ENCODE data around the gene CYP39A1. TPM values are rescaled to one million over a fixed set of nuclear protein-coding genes. Genes with fewer than 3 reads are reported as not detected.

The CYP39A1 gene
- total and polyA plus RNA-seq, 9 of the 15 experiments (the other 6 are each of a cell fraction or from before 2014, with no cell fraction given): not detected

DNA sequence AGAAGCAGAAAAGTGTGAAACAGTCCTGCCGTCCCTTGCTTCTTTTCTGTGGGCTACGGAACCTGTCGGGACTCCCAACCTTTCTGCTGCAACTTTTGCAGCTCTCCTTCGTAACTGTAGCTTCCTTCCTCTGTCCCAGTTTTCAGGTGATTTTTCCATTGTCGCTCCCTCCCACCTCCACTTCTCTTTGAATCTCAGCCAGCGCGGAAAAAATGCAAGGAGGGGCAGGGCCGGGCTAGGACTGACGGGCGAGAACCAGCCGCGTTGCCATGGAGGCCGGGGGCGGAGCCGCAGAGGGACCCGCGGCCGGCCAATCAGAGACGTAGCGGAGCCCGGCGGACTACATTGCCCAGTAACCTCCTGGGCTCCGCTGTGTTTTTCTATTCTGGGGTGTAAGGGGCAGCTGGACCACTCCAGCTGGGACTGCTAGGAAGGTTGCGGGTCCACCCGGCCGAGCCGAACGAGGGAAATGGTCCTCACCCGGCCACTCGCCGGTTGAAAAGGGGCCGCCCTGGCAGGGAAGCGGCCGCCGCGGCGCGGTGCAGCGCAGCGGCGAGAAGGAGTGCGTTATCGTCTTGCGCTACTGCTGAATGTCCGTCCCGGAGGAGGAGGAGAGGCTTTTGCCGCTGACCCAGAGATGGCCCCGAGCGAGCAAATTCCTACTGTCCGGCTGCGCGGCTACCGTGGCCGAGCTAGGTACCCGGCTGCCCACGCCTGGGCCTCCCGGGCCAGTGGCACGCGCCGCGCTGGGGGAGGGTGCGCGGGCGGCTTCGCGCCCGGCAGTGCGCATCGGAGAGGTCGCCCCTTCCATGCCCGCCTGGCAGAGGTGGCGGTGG is at the start of gene CYP39A1, which contains the start of gene SLC25A27 (continued):
- TF ChIP-seq REST (IDR thresholded peaks at IDR 0.05; ENCODE audit: borderline replicate concordance) (peak; percentile 84), REST (CRISPR knock-in tag; IDR thresholded peaks at IDR 0.05; ENCODE audit: low read depth) (no peak), E2F6 (IDR thresholded peaks at IDR 0.05; ENCODE audit: borderline replicate concordance in 1 of 2, extremely low read depth in 1 of 2, insufficient read depth in 1 of 2, insufficient read length in 1 of 2, low read depth in 1 of 2, low read length in 1 of 2, poor library complexity in 1 of 2, severe bottlenecking in 1 of 2) (peak in 1 of 2 experiments; percentile 51), KDM1A (IDR thresholded peaks at IDR 0.05) (no peak), ZC3H4 (CRISPR knock-in tag; IDR thresholded peaks at IDR 0.05; ENCODE audit: borderline replicate concordance) (no peak), NR4A1 (CRISPR knock-in tag; IDR thresholded peaks at IDR 0.05) (no peak), NR4A1 (tag; IDR thresholded peaks at IDR 0.05) (no peak), HDAC1 (IDR thresholded peaks at IDR 0.05) (no peak), CSDE1 (IDR thresholded peaks at IDR 0.05) (no peak), ZNF699 (CRISPR knock-in tag; IDR thresholded peaks at IDR 0.05; ENCODE audit: insufficient replicate concordance) (no peak), EHMT2 (IDR thresholded peaks at IDR 0.05) (no peak), ZC3H11A (IDR thresholded peaks at IDR 0.05; ENCODE audit: low read depth, low read length) (no peak), ZNF655 (CRISPR knock-in tag; IDR thresholded peaks at IDR 0.05) (no peak), CXXC5 (CRISPR knock-in tag; IDR thresholded peaks at IDR 0.05) (peak; percentile 74), CBFA2T3 (IDR thresholded peaks at IDR 0.05) (no peak), ZNF146 (CRISPR knock-in tag; IDR thresholded peaks at IDR 0.05; ENCODE audit: unreplicated experiment) (no peak)
- TF ChIP-seq, protein P1, sequence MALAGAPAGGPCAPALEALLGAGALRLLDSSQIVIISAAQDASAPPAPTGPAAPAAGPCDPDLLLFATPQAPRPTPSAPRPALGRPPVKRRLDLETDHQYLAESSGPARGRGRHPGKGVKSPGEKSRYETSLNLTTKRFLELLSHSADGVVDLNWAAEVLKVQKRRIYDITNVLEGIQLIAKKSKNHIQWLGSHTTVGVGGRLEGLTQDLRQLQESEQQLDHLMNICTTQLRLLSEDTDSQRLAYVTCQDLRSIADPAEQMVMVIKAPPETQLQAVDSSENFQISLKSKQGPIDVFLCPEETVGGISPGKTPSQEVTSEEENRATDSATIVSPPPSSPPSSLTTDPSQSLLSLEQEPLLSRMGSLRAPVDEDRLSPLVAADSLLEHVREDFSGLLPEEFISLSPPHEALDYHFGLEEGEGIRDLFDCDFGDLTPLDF (CRISPR knock-in tag; IDR thresholded peaks at IDR 0.05): no peak

All from K562 (cell line).